Thyroid gland (tissue), 4 donors: ENCODE measurements around the gene SKIDA1.

Experiments
- CTCF ChIP-seq, 6 experiments: fragments of 200-600 bp in 3 of 6; fragments of 450-650 bp in 3 of 6; sonication (generic) in 3 of 6; IDR thresholded peaks; one replicate each; pipeline ENCODE4 v1.5.1; 2016 to 2019; ENCODE audit warnings: antibody characterized with exemption in 6 of 6, mild to moderate bottlenecking in 2 of 6, inconsistent platforms in 1 of 6, moderate library complexity in 1 of 6
- POLR2A ChIP-seq, 2 donors: fragments of 450-650 bp; IDR thresholded peaks; one replicate each; pipeline ENCODE4 v1.6.1; 2017; ENCODE audit warnings: antibody characterized with exemption in 2 of 2, mild to moderate bottlenecking in 2 of 2, moderate library complexity in 1 of 2

- TF ChIP-seq CTCF (IDR thresholded peaks at IDR 0.05) (no peak), POLR2A (IDR thresholded peaks at IDR 0.05) (no peak)
These were observed 9.9 kb downstream of the SKIDA1 start for GRCh38 chr10:21515361-21516241.
